ENCODE data around the gene CCDC183. TPM values are rescaled to one million over a fixed set of nuclear protein-coding genes. Genes with fewer than 3 reads are reported as not detected.

The CCDC183 gene
- total and polyA plus RNA-seq, 10 of the 15 experiments (the other 5 are each of a cell fraction or from before 2014, with no cell fraction given): 0.04 to 1.2 (median 0.55) TPM; not detected in 5

DNA sequence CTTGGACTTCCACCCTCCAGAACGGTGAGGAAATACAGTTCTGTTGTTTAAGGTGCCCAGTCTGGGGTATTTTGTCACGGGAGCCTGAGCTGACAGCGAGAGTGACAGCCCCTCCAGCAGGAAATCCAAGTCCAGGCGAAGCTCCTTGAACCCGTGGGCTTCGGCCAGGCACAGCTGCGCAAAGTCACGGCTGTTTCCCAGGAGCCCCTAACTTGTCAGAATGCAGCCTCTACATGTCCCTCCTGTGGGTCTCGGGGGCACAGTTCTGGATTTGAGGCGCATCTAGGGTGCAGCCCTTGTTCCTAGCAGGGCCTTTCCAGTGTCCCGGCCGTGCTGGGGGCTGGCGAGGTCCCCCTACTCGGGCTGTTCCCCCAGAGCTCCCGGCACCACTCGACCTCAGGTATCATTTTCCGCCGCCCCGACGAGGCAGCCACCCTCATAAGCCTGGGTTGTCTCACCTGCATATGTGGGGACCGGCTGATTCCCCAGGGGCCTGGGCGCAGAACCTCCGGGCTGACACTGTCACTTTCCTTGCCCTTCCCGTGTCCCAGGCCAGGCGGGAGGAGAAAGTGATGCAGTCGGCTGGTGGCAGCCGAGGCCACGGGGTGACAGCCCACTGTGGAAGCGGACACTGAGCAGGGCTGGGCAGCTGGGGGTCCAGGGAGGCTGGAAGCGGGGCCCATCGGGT, 42.6 kb upstream of the CCDC183 start:
- no peak for DNase-seq (ENCODE audit: low read depth, low spot score)
- POLR2A ChIA-PET: no interaction called here
- no peak for ATAC-seq
- Histone ChIP-seq H3K79me2 (ENCODE audit: control insufficient read depth, insufficient read depth, low read length) (no peaks in the 10 kb centered on the region), H3K4me3 (no peak overlapping the region), H3K4me1 (ENCODE audit: control insufficient read depth, insufficient read depth, low read length) (no peaks in the 10 kb centered on the region), H4K20me1 (ENCODE audit: control insufficient read depth, insufficient read depth) (no peaks in the 10 kb centered on the region), H3K27ac (ENCODE audit: control insufficient read depth, insufficient read depth) (no peak overlapping the region), H3K9me3 (replicated peaks; ENCODE audit: control insufficient read depth, insufficient read depth, low read length) (peaks cover 33% of the 10 kb centered on the region), H3K9ac (ENCODE audit: control insufficient read depth, insufficient read depth, low read length) (no peak overlapping the region), H2AFZ (ENCODE audit: control insufficient read depth, low read depth, low read length) (no peak overlapping the region), H3K4me2 (ENCODE audit: control insufficient read depth, insufficient read depth) (no peak overlapping the region), H3K36me3 (ENCODE audit: control insufficient read depth in 2 of 2, insufficient read depth in 2 of 2, low read length in 1 of 2) (no peaks in the 10 kb centered on the region), H3K27me3 (replicated peaks in 1 of 2; ENCODE audit: control insufficient read depth in 2 of 2, insufficient read depth in 2 of 2, low read length in 1 of 2) (0 out of 4 replicates have a peak, but pooled peaks cover 0 to 2% of the 10 kb centered on the region in 2 experiments)
- BruUV-seq (replicated peaks): no TSS peak
- in situ Hi-C loops (cut with MboI) (no loop called here), intact Hi-C loops (cut with micrococcal nuclease; ENCODE audit: unreplicated experiment) (no loop called here)
- CTCF ChIA-PET: no interaction called here
- TF ChIP-seq, protein P1, sequence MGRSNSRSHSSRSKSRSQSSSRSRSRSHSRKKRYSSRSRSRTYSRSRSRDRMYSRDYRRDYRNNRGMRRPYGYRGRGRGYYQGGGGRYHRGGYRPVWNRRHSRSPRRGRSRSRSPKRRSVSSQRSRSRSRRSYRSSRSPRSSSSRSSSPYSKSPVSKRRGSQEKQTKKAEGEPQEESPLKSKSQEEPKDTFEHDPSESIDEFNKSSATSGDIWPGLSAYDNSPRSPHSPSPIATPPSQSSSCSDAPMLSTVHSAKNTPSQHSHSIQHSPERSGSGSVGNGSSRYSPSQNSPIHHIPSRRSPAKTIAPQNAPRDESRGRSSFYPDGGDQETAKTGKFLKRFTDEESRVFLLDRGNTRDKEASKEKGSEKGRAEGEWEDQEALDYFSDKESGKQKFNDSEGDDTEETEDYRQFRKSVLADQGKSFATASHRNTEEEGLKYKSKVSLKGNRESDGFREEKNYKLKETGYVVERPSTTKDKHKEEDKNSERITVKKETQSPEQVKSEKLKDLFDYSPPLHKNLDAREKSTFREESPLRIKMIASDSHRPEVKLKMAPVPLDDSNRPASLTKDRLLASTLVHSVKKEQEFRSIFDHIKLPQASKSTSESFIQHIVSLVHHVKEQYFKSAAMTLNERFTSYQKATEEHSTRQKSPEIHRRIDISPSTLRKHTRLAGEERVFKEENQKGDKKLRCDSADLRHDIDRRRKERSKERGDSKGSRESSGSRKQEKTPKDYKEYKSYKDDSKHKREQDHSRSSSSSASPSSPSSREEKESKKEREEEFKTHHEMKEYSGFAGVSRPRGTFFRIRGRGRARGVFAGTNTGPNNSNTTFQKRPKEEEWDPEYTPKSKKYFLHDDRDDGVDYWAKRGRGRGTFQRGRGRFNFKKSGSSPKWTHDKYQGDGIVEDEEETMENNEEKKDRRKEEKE (IDR thresholded peaks at IDR 0.05): no peak
- TF ChIP-seq JUNB (IDR thresholded peaks at IDR 0.05) (no peak), RAD21 (IDR thresholded peaks at IDR 0.05; ENCODE audit: insufficient read depth, low read depth, low read length) (no peak), BMI1 (IDR thresholded peaks at IDR 0.05; ENCODE audit: borderline replicate concordance) (no peak), SP1 (IDR thresholded peaks at IDR 0.05; ENCODE audit: low read depth, low read length) (no peak), HDAC2 (IDR thresholded peaks at IDR 0.05) (no peak), WRNIP1 (IDR thresholded peaks at IDR 0.05; ENCODE audit: borderline replicate concordance, low read depth, low read length) (no peak), JUND (IDR thresholded peaks at IDR 0.05; ENCODE audit: low read depth, low read length) (no peak), ZNF384 (IDR thresholded peaks at IDR 0.05; ENCODE audit: borderline replicate concordance, low read depth, low read length) (no peak), PAX5 (IDR thresholded peaks at IDR 0.05; ENCODE audit: borderline replicate concordance, low read depth, low read length) (no peak), CHD4 (IDR thresholded peaks at IDR 0.05) (no peak), STAT1 (conservative IDR thresholded peaks at IDR 0.05) (no peak), KAT2A (conservative IDR thresholded peaks at IDR 0.05; ENCODE audit: control insufficient read depth, low read depth, low read length) (no peak), EP300 (IDR thresholded peaks at IDR 0.05; ENCODE audit: borderline replicate concordance in 1 of 2, control insufficient read depth in 1 of 2, low read depth in 2 of 2, low read length in 2 of 2) (no peak), BRCA1 (IDR thresholded peaks at IDR 0.05; ENCODE audit: low read depth, low read length) (no peak)
- TF ChIP-seq, protein P2, sequence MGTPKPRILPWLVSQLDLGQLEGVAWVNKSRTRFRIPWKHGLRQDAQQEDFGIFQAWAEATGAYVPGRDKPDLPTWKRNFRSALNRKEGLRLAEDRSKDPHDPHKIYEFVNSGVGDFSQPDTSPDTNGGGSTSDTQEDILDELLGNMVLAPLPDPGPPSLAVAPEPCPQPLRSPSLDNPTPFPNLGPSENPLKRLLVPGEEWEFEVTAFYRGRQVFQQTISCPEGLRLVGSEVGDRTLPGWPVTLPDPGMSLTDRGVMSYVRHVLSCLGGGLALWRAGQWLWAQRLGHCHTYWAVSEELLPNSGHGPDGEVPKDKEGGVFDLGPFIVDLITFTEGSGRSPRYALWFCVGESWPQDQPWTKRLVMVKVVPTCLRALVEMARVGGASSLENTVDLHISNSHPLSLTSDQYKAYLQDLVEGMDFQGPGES (IDR thresholded peaks at IDR 0.05): no peak
- TF ChIP-seq, protein P3, sequence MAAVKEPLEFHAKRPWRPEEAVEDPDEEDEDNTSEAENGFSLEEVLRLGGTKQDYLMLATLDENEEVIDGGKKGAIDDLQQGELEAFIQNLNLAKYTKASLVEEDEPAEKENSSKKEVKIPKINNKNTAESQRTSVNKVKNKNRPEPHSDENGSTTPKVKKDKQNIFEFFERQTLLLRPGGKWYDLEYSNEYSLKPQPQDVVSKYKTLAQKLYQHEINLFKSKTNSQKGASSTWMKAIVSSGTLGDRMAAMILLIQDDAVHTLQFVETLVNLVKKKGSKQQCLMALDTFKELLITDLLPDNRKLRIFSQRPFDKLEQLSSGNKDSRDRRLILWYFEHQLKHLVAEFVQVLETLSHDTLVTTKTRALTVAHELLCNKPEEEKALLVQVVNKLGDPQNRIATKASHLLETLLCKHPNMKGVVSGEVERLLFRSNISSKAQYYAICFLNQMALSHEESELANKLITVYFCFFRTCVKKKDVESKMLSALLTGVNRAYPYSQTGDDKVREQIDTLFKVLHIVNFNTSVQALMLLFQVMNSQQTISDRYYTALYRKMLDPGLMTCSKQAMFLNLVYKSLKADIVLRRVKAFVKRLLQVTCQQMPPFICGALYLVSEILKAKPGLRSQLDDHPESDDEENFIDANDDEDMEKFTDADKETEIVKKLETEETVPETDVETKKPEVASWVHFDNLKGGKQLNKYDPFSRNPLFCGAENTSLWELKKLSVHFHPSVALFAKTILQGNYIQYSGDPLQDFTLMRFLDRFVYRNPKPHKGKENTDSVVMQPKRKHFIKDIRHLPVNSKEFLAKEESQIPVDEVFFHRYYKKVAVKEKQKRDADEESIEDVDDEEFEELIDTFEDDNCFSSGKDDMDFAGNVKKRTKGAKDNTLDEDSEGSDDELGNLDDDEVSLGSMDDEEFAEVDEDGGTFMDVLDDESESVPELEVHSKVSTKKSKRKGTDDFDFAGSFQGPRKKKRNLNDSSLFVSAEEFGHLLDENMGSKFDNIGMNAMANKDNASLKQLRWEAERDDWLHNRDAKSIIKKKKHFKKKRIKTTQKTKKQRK (IDR thresholded peaks at IDR 0.05; ENCODE audit: low read depth, low read length): no peak
- 65% methylated on average over 31 of the region's 31 CpGs for WGBS (ENCODE audit: insufficient coverage, insufficient replicate concordance, low lambda C conversion rate, missing lambda C conversion rate)
- RAD21 ChIA-PET (ENCODE audit: unreplicated experiment): no interaction called here
- no peak for FAIRE-seq
- SMC1A ChIA-PET (ENCODE audit: uncharacterized antibody, unreplicated experiment): no interaction called here
